Fibroblast of lung (primary cell): ENCODE measurements around the gene SNTN. TPM values are rescaled to one million over a fixed set of nuclear protein-coding genes. Genes with fewer than 3 reads are reported as not detected.

Source experiments
- DNase-seq, 2 donors: peaks; one replicate each; pipeline versions ENCODE4 v3.0.0 to v3.0.0-alpha.2; 2010; ENCODE audit warnings: low read depth in 2 of 2
- H2AFZ ChIP-seq: 2 replicates; pipeline ENCODE4 v1.5.1; 2012; ENCODE audit warnings: low read length, control low read depth, inconsistent platforms
- H3K27ac ChIP-seq: 2 replicates; pipeline ENCODE4 v1.5.1; 2011; ENCODE audit warnings: low read length, control low read depth; ENCODE audit not compliant: insufficient read depth
- H3K27me3 ChIP-seq: 2 replicates; pipeline ENCODE4 v1.5.1; 2011; ENCODE audit warnings: mild to moderate bottlenecking, low read length; ENCODE audit not compliant: control insufficient read depth, insufficient read depth
- H3K36me3 ChIP-seq: 2 replicates; pipeline ENCODE4 v1.5.1; 2011; ENCODE audit warnings: low read length; ENCODE audit not compliant: control insufficient read depth, insufficient read depth
- H3K4me1 ChIP-seq: 2 replicates; pipeline ENCODE4 v1.5.1; 2011; ENCODE audit warnings: low read length; ENCODE audit not compliant: control insufficient read depth, insufficient read depth; ENCODE audit errors: extremely low read depth
- H3K4me2 ChIP-seq: 2 replicates; pipeline ENCODE4 v1.5.1; 2011; ENCODE audit warnings: low read length, control low read depth; ENCODE audit not compliant: insufficient read depth; ENCODE audit errors: extremely low read depth
- H3K4me3 ChIP-seq, 4 experiments: fragments of 200-600 bp in 1 of 4; sonication (generic) in 1 of 4; replicated peaks in 1 of 4; 2 replicates each; pipeline ENCODE4 v1.5.1; 2011 to 2016; ENCODE audit warnings: low read length in 4 of 4, low read depth in 3 of 4, mild to moderate bottlenecking in 3 of 4, control low read depth in 2 of 4, inconsistent platforms in 1 of 4, mixed read lengths in 1 of 4; ENCODE audit not compliant: insufficient read depth in 1 of 4; ENCODE audit errors: control extremely low read depth in 1 of 4
- H3K79me2 ChIP-seq: 2 replicates; pipeline ENCODE4 v1.5.1; 2012; ENCODE audit warnings: mild to moderate bottlenecking, low read length, inconsistent platforms; ENCODE audit not compliant: control insufficient read depth, insufficient read depth
- H3K9ac ChIP-seq: 2 replicates; pipeline ENCODE4 v1.5.1; 2011; ENCODE audit warnings: mild to moderate bottlenecking, low read length, control low read depth; ENCODE audit not compliant: insufficient read depth
- H3K9me3 ChIP-seq: 2 replicates; pipeline ENCODE4 v1.5.1; 2012; ENCODE audit warnings: low read depth, low read length; ENCODE audit not compliant: control insufficient read depth, insufficient read depth
- H4K20me1 ChIP-seq: 2 replicates; pipeline ENCODE4 v1.5.1; 2011; ENCODE audit warnings: low read length; ENCODE audit not compliant: control insufficient read depth, insufficient read depth; ENCODE audit errors: extremely low read depth
- EZH2 ChIP-seq: IDR thresholded peaks from 2 replicates; pipeline ENCODE4 v1.5.1; 2012; ENCODE audit warnings: low read length, control low read depth, mild to moderate bottlenecking; ENCODE audit errors: missing control alignments
- polyA plus RNA-seq, 2 donors: library from polyadenylated mRNA; depleted of rRNA in 1 of 2; stranded (reverse) in 1 of 2; unstranded in 1 of 2; fragments of >200 nt; gene quantifications; 2 replicates each; pipeline ENCODE4 v1.2.1, GENCODE V29; 2011 to 2012; ENCODE audit warnings: missing spikeins in 1 of 2
- total RNA-seq: library from RNA; depleted of rRNA; stranded (reverse); fragments of >200 nt; gene quantifications from 2 replicates; pipeline ENCODE4 v1.2.1, GENCODE V29; 2014
- TF ChIP-seq, protein P1 (sequence below), 2 donors: IDR thresholded peaks in 1 of 2; conservative IDR thresholded peaks in 1 of 2; 1 replicate in 1 of 2; 2 replicates in 1 of 2; pipeline ENCODE4 v1.5.1; 2011 to 2012; ENCODE audit warnings: low read length in 2 of 2, control low read depth in 1 of 2, inconsistent platforms in 1 of 2, low read depth in 1 of 2, mild to moderate bottlenecking in 1 of 2

The SNTN gene
- total and polyA plus RNA-seq, 2 donors (not counting 1 experiment from before 2014, with no cell fraction given): not detected

DNA sequence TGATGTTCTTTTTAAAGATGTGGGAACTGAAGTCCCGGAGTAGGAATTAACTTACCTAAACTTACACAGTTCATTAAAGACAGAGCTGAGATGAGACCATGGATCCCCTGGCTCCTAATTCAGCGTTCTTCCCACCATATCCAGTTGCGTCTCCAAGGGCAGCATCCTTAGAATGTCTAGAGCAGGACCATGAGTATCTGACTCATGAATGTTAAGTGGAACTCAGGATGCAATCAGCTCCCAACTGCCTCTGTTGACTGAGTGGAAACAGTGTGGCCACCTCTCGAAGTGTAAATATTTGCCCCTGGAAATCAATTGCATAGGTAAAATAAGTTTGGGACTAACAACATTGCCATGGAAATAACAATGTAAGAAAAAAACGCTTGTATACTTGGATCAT lies 2.5 kb downstream of the SNTN start:
- Histone ChIP-seq H2AFZ (no peak overlapping the region), H3K9ac (no peak overlapping the region), H3K36me3 (no peaks in the 10 kb centered on the region), H3K4me1 (peaks cover 2% of the 10 kb centered on the region), H3K4me2 (no peak overlapping the region), H3K4me3 (no peak overlapping the region), H3K27me3 (no peaks in the 10 kb centered on the region), H3K79me2 (no peaks in the 10 kb centered on the region), H3K9me3 (no peaks in the 10 kb centered on the region), H3K27ac (no peak overlapping the region), H4K20me1 (no peaks in the 10 kb centered on the region)
- no peak for TF ChIP-seq EZH2
- TF ChIP-seq, protein P1, sequence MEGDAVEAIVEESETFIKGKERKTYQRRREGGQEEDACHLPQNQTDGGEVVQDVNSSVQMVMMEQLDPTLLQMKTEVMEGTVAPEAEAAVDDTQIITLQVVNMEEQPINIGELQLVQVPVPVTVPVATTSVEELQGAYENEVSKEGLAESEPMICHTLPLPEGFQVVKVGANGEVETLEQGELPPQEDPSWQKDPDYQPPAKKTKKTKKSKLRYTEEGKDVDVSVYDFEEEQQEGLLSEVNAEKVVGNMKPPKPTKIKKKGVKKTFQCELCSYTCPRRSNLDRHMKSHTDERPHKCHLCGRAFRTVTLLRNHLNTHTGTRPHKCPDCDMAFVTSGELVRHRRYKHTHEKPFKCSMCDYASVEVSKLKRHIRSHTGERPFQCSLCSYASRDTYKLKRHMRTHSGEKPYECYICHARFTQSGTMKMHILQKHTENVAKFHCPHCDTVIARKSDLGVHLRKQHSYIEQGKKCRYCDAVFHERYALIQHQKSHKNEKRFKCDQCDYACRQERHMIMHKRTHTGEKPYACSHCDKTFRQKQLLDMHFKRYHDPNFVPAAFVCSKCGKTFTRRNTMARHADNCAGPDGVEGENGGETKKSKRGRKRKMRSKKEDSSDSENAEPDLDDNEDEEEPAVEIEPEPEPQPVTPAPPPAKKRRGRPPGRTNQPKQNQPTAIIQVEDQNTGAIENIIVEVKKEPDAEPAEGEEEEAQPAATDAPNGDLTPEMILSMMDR (conservative IDR thresholded peaks at IDR 0.05 in 1 of 2, IDR thresholded peaks at IDR 0.05 in 1 of 2; ENCODE audit: low read depth in 1 of 2, low read length in 2 of 2): no peak
- peak in 1 of 2 donors; percentile 72 for DNase-seq

DNA sequence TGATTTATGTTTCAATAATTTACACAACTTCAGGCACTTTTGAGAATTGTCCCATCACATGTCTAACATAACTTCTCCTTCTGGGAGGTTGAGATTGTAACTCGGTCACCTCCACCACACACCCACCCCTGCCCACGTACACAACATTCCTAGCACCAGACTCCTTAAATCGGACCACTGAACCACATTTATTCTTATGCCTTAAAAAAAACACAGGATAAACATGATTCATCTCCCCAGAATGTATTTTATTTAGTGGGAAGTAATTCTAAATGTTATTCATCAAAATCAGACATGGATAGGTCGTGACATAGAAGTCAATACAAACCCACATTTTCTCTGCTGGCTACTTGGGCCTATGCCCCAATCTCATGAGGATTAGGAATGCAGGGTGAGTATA lies 3.0 kb downstream of the SNTN start:
- Histone ChIP-seq H3K27ac (no peak overlapping the region), H2AFZ (no peak overlapping the region), H3K4me1 (peaks cover 2% of the 10 kb centered on the region), H3K4me2 (no peak overlapping the region), H3K27me3 (no peaks in the 10 kb centered on the region), H3K79me2 (no peaks in the 10 kb centered on the region), H3K9ac (no peak overlapping the region), H3K4me3 (no peak overlapping the region), H3K36me3 (no peaks in the 10 kb centered on the region), H4K20me1 (no peaks in the 10 kb centered on the region), H3K9me3 (no peaks in the 10 kb centered on the region)
- no peak for TF ChIP-seq EZH2
- TF ChIP-seq, protein P1 (conservative IDR thresholded peaks at IDR 0.05 in 1 of 2, IDR thresholded peaks at IDR 0.05 in 1 of 2; ENCODE audit: low read depth in 1 of 2, low read length in 2 of 2): no peak
- peak; percentile 18 to 98 for DNase-seq

DNA sequence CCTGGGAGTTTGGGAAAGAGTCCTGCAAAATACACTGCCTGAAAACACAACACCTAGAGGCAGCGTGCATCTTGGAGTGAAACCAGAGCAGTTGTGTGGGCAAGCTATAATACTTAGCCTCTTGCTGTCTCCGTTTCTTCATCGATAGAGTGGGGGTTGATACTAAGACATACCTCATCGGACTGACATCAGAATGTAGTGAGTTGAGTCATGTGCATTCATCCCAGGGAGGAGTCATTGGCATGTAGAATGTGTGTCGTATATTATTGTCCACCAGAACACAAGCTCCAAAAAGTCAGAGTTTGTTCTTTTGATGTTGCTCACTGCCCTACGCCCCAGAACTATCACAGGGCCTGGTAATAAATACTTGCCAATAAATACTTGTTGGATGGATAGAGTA lies 4.3 kb downstream of the SNTN start:
- Histone ChIP-seq H2AFZ (no peak overlapping the region), H3K9me3 (no peaks in the 10 kb centered on the region), H3K79me2 (no peaks in the 10 kb centered on the region), H4K20me1 (no peaks in the 10 kb centered on the region), H3K36me3 (no peaks in the 10 kb centered on the region), H3K27ac (no peak overlapping the region), H3K4me1 (peaks cover 2% of the 10 kb centered on the region), H3K9ac (no peak overlapping the region), H3K4me2 (no peak overlapping the region), H3K4me3 (no peak overlapping the region), H3K27me3 (no peaks in the 10 kb centered on the region)
- peak; percentile 11 to 93 for DNase-seq
- TF ChIP-seq, protein P1 (conservative IDR thresholded peaks at IDR 0.05 in 1 of 2, IDR thresholded peaks at IDR 0.05 in 1 of 2; ENCODE audit: low read depth in 1 of 2, low read length in 2 of 2): no peak
- no peak for TF ChIP-seq EZH2
